Kidney tubule cell (primary cell): Measurements from ENCODE around the gene POU2F2.
A peak's percentile ranks its signal among the peaks of the same experiment; 100 is the strongest.
"Not testable (repeated sequence)": the region's sequence is repeated elsewhere in the genome, so short reads cannot be mapped to it uniquely, and the experiment has no call there.

Experiments used
- DNase-seq: peaks from one replicate; pipeline ENCODE4 v3.0.0-alpha.2; 2018; ENCODE audit warnings: low spot score

Gene POU2F2

GRCh38 chr19:42100241-42100640 is 32.0 kb downstream of the POU2F2 start:
- not testable (repeated sequence) for DNase-seq

GRCh38 chr19:42099336-42099925 is 32.8 kb downstream of the POU2F2 start:
- DNase-seq, result no peak

DNA sequence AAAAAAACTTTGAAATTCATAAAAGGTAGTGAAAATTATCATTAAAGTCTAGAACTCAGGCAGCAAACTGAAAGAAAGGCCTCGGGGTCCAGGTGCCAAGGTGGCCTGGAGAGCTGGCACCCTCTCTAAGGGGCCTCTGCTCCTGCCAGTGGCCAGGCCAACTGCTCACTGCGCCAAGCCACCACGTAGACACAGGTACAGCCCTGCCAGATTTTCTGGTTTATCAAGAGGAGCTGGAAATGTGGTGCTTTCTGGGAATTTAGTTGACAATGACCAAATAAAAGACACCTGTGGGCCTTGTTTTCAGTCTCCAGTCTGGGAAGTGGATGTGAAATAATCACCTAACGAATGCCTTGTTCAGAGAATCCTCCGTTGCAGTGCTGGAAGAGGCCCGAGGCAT is 33.5 kb downstream of the POU2F2 start:
- DNase-seq, result no peak

DNA sequence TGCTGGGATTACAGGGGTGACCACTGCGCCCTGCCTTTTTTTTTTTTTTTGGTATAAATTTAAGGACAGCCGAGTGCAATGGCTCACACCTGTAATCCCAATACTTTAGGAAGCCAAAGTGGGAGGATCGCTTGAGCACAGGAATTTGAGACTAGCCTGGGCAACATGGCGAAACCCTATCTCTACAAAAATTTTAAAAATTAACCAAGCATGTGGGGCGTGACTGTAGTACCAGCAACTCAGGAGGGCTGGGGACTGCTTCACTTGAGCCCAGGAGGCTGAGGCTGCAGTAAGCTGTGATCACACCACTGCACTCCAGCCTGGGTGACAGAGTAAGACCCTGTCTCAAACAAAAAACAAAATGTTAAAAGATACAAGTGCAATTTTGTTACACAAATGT is 34.8 kb downstream of the POU2F2 start:
- DNase-seq, result no peak

DNA sequence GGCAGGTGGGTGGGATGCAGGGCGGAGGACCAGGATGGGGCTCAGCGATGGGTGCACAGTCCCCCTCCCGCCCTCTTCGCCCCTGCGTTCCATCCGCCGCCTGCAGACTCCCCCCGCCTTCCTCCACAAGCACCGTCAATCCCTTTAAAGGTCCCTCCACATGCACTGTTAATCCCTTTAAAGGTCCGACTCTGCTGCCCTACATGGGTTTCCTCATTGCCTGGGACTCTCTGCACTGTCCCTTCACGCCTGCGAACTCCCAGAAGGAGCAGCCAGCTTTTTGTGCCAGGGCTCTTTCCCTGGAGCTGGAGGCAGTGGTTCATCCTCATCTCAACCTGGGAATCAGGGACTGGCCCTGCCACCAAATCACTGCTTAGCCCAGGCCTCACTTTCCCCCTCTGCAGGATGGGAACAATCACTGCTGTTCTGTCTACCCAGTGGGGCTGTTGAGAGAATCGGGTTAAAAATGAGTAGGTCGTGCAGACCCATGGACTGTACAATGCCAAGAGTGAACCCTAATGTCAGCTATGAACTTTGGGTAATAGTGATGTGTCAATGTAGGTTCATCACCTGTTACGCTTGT is 35.9 kb downstream of the POU2F2 start:
- DNase-seq, result no peak

DNA sequence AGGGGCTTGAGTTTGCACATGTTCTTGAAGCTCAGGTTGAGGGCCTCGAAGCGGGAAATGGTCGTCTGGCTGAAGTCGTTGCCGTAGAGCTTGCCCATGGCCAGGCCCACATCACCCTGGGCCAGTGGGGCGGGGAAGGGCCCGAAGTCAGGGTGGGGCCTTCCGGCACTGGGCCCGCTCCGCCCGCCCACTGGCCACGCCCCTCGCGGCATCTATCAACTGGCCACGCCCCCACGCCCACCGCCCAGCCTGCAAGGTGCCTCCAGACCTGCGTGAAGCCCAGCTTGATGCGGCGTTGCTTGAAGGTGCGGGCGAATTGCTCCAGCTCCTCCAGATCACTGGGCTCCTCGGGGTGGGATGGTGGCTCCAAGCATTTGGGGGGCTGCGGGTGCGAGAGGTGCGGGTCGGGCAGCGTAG is 36.4 kb downstream of the POU2F2 start:
- no peak for DNase-seq

DNA sequence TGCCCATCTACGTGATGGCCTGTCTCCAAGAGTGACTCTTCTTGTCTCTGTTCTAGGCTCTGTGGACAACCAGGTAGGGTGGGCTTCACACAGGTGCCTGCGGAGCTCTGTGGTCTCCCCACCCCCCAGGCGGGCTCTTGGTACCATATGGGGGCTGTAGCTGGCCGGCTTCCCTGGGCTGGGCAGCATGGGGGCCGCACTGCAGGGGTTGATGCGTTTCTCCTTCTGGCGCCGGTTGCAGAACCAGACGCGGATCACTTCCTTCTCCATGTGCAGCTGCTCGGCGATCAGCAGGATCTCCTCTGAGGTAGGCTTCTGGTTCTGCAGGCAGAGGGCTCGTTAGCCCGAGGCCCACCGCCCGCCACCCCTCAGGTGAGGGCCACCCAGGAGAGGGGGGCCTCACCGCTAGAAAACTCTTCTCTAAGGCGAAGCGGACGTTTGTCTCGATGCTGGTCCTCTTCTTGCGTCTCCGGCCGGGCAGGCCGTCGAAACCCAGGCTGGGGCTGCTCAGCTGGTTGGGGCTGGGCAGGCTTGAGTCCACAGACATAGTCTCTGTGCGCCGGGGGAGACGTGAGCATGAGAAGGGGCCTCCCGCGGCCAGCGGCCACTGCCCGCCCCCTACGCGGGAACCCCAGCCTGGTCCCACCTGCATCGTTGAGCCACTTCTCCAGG is 37.0 kb downstream of the POU2F2 start:
- no peak for DNase-seq

GRCh38 chr19:42093926-42094325 is 38.3 kb downstream of the POU2F2 start:
- no peak for DNase-seq

DNA sequence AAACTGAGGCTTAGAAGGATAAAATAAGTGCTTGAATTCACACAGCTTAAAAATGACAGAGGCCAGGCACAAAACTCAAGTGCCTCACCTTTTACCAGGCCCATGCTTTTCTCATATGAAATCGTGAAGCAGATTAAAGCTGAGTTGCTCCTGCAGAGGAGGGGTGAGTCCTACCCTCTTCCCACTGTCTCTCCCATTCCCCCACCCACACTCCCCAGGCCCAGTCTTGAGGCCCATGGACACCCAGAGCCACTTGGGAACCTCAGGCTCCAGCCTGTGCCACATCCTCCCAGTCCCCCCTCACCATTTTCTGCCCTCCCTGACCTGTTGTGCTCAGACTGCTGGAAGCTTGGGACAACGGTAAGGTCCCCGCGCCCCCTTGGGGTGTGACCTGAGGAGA is 38.7 kb downstream of the POU2F2 start:
- DNase-seq, result no peak

DNA sequence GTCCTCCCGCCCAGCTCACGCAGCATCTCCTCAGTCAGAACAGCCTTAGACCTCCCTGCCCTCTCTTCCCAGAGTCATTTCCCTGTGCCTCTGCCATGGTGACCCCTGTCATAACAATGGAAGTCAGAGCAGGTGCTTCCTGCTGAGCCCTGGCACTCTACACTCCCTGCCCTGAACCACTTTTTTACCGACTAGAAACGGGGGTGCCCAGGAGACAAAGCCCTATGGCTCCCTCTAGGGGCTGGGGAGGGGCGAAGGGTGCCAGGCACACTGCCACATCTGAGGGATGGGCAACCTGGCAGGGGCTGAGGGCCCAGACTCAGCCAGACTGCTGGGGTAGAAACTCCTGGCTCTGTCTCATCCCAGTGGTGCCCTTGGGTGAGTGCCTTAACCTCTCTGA is 39.9 kb downstream of the POU2F2 start:
- DNase-seq, result peak; percentile 44

DNA sequence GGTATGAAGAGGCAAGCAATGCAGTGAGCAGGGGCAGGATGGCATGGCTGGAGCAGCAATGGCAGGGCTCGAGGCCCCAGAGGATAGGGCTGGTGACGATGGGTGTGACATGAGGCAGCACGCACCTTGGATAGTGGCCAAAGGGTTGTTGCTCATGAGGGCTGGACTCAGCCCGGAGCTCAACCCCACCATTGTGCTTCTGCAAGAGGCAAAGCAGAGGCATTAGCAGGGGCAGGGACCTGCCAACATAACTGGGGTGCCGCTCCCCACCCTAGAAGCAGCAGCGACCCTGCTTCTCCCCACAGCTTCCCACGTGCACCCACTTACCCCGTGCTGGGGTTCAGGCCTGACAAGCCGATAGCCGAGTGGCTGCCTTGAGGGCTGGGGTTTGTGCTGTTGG is 40.5 kb downstream of the POU2F2 start:
- DNase-seq, result peak; percentile 33

- DNase-seq, result no peak
Measured at GRCh38 chr19:42091300-42091699, 40.9 kb downstream of the POU2F2 start.

GRCh38 chr19:42090672-42091071 is 41.6 kb downstream of the POU2F2 start:
- DNase-seq, result no peak

DNA sequence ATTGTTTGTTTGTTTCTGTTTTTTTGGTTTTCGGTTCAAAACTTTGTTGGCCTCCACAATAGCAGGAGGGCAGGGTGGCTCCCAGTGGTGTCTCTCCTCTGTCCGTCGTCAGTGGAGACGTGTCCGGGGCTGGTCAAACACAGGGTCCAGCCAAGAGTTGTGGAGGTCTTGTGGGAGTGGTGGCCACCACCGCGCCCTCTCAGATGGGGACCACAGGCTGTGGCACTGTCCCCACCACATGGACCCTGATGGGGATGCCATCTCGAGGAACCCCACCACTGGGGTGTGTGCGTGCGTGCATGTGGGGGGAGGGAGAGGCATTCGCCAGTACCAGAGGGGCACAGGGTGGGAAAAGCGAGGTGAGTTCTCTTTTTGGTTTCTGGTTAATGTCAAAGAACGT is 42.5 kb downstream of the POU2F2 start:
- DNase-seq, result no peak

- no peak for DNase-seq
Measured at GRCh38 chr19:42089191-42089750, 43.0 kb downstream of the POU2F2 start.

DNA sequence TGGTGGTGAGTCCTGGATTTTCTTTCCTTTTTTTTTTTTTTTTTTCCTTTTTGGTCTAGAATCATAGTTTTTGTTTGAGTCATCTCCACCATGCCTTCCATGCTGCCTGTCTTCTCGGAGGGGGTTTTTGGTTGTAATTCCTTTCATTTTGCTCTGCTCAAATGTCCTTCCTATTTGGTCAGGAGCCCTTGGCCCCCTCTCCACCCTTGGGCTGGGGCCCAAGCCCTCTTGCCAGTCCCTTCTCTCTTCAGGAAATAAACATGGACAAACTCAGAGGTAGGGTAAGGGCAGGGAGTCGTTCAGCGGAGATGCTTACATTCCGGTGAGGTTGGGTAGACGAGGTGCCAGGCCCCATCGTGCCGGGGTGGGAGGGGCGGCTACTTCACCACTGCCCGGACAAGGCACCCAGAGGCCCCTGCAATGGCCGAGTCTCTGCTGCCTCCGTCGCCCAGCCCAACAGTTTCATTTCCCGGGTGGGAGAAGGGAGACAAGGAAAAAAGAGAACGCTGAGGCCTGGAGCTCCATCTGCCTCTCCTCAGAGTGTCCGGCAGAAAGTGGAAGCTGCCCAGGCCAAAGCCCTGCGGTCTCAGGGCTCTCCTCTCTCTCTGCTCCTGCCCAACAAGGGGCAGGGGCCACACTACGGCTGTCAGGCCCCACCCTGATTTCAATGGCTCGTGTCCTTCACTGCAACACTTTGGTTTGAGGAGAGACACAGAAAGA is 43.6 kb downstream of the POU2F2 start:
- peak; percentile 50 for DNase-seq

DNA sequence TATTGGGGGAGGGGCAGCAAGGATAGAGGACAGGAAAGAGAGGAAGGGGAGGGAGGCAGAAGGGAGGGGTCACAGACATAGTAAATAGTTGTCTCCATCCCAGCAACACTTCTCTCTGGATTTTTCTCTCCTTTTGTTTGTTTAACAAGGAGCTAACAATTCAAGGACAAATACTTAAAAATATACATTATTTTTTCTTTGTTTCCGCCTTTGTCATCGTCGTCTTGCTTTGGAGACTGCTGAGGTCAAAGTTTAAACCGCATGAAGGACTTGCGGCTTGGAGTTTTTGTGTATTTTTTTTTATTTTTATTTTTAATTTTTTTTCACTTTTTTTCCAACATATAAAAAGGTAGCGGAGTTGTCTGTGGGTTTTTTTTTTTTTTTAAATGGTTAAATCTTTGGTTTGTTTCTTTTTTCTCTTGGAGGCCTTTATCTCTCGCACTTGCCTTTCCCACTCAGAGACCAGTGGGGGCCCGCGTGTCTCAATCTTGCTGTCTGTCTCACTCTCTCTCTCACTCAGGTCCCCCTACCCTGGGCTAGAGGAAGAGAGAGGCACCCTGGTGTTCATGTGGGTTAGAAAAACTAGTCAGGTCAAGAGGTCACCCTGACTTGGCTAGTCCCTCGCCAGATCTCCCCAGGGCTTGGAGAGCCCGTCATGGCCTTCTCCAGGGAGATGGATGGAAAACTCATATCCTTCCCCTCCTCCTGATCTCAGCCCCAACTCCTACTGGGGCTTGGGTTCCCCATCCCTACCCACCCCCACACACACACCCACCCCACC is 45.3 kb downstream of the POU2F2 start:
- DNase-seq, result no peak

- no peak for DNase-seq
Measured at GRCh38 chr19:42086188-42086736, 46.0 kb downstream of the POU2F2 start.

GRCh38 chr19:42083537-42083936 is 48.7 kb downstream of the POU2F2 start:
- no peak for DNase-seq

DNA sequence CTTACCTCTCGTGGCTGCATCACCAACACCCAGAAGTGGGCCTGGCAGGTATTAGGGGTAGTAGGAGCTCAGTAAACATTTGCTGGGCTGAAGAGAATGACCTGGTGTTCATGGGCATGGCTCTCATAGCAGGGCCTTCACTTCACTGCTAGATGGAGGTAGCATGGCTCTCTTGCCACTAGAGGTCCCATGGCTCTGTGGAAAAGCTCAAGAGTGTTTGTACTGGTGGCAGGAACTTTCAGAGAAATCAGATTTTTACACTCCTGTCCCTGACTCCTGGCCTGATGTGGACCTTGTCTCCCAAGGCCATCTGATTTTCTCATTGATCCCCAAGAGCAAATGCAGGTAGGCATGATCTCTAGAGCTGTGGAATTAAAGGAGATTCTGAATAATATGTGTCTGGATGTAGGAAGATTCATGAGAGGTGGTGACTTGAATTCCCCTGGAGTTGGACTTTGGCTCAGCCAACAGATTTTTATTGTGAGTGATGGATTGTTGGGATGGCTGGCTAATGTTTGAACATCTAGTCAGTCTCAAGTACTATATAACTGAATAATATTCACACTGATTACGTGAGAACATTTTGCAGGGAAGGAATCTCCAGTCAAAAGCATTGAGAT is 50.6 kb downstream of the POU2F2 start:
- DNase-seq, result peak; percentile 35

DNA sequence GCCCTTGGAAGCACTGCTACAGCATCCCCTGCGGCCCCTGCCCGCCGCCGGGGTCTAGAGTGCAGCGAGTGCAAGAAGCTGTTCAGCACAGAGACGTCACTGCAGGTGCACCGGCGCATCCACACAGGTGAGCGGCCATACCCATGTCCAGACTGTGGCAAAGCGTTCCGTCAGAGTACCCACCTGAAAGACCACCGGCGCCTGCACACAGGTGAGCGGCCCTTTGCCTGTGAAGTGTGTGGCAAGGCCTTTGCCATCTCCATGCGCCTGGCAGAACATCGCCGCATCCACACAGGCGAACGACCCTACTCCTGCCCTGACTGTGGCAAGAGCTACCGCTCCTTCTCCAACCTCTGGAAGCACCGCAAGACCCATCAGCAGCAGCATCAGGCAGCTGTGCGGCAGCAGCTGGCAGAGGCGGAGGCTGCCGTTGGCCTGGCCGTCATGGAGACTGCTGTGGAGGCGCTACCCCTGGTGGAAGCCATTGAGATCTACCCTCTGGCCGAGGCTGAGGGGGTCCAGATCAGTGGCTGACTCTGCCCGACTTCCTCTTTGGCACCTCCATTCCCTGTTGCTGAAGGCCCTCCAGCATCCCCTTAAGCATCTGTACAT is 51.4 kb downstream of the POU2F2 start:
- no peak for DNase-seq
